MM.1S (cell line): ENCODE data around the gene BET1.

ENCODE experiments used
- DNase-seq: peaks from one replicate; pipeline ENCODE4 v3.0.0-alpha.2; 2015
- H2AFZ ChIP-seq: fragments of 300-600 bp; sonication (generic); 2 replicates; pipeline ENCODE4 v1.6.0; 2016; ENCODE audit warnings: antibody characterized with exemption, low read length
- H3F3A ChIP-seq: fragments of 300-600 bp; sonication (generic); 2 replicates; pipeline ENCODE4 v1.6.1; 2016; ENCODE audit warnings: mild to moderate bottlenecking, antibody characterized with exemption, low read length, moderate library complexity, mixed read lengths; ENCODE audit not compliant: insufficient read depth
- H3K27ac ChIP-seq: fragments of 300-600 bp; sonication (generic); 2 replicates; pipeline ENCODE4 v1.5.1; 2016; ENCODE audit warnings: mild to moderate bottlenecking, low read length
- H3K27me3 ChIP-seq: fragments of 300-600 bp; sonication (generic); replicated peaks from 2 replicates; pipeline ENCODE4 v1.6.0; 2016; ENCODE audit warnings: low read length; ENCODE audit not compliant: insufficient read depth
- H3K36me3 ChIP-seq: fragments of 300-600 bp; sonication (generic); replicated peaks from 2 replicates; pipeline ENCODE4 v1.6.1; 2016; ENCODE audit warnings: mild to moderate bottlenecking, low read length, mixed read lengths; ENCODE audit not compliant: insufficient read depth
- H3K4me1 ChIP-seq: fragments of 300-600 bp; sonication (generic); 2 replicates; pipeline ENCODE4 v1.6.1; 2016; ENCODE audit warnings: low read length, mixed read lengths
- H3K4me2 ChIP-seq: fragments of 300-600 bp; sonication (generic); 2 replicates; pipeline ENCODE4 v1.6.0; 2016; ENCODE audit warnings: low read depth, low read length
- H3K4me3 ChIP-seq: fragments of 300-600 bp; sonication (generic); 2 replicates; pipeline ENCODE4 v1.5.1; 2016; ENCODE audit warnings: low read length, mixed read lengths
- H3K79me2 ChIP-seq: fragments of 300-600 bp; sonication (generic); 2 replicates; pipeline ENCODE4 v1.6.1; 2016; ENCODE audit warnings: mixed run types, low read length, mixed read lengths
- H3K9ac ChIP-seq: fragments of 300-600 bp; sonication (generic); 2 replicates; pipeline ENCODE4 v1.6.1; 2016; ENCODE audit warnings: low read length, mixed read lengths
- H3K9me2 ChIP-seq: fragments of 300-600 bp; sonication (generic); replicated peaks from 2 replicates; pipeline ENCODE4 v1.6.1; 2016; ENCODE audit warnings: mild to moderate bottlenecking, low read length, mixed read lengths; ENCODE audit not compliant: insufficient read depth
- H3K9me3 ChIP-seq: fragments of 300-600 bp; sonication (generic); replicated peaks from 2 replicates; pipeline ENCODE4 v1.6.1; 2016; ENCODE audit warnings: mild to moderate bottlenecking, low read length, mixed read lengths; ENCODE audit not compliant: insufficient read depth
- H4K20me1 ChIP-seq: fragments of 300-600 bp; sonication (generic); 2 replicates; pipeline ENCODE4 v1.6.1; 2016; ENCODE audit warnings: mild to moderate bottlenecking, low read length, moderate library complexity, mixed read lengths; ENCODE audit not compliant: insufficient read depth
- CTCF ChIP-seq: fragments of 300-600 bp; sonication (generic); IDR thresholded peaks from 2 replicates; pipeline ENCODE4 v1.5.1; 2016; ENCODE audit warnings: antibody characterized with exemption, low read length, mixed read lengths
- EZH2 ChIP-seq: fragments of 300-600 bp; sonication (generic); optimal IDR thresholded peaks from 2 replicates; pipeline ENCODE3; 2017; ENCODE audit warnings: low read depth, mild to moderate bottlenecking, antibody characterized with exemption, low read length, mixed read lengths
- EZH2phosphoT487 ChIP-seq: fragments of 300-600 bp; sonication (generic); IDR thresholded peaks from 2 replicates; pipeline ENCODE4 v1.6.1; 2018; ENCODE audit warnings: antibody characterized with exemption, low read length

The BET1 gene

DNA sequence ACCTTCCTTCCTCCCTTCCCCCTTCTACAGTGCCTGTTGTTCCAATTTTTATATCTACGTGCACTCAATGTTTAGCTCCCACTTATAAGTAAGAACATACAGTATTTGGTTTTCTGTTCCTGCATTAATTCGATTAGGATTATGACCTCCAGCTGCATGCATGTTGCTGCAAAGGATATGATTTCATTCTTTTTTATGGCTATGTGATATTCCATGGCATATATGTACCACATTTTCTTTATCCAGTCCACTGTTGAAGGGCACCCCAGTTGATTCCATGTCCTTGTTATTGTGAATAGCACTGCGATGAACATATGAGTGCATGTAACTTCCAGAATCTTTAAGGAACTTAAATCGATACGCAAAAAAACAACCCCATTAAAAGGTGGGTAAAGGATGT, 39.9 kb downstream of the BET1 start:
- no peak overlapping the region for H3K4me2 ChIP-seq
- peaks cover 8% of the 10 kb centered on the region; the same call in 1 of the 2 replicates for H3F3A ChIP-seq
- TF ChIP-seq EZH2phosphoT487 = no peak
- no peak for DNase-seq
- H3K9me3 ChIP-seq = no peaks in the 10 kb centered on the region
- no peaks in the 10 kb centered on the region for H3K36me3 ChIP-seq
- H3K9me2 ChIP-seq = no peaks in the 10 kb centered on the region
- H2AFZ ChIP-seq = no peak overlapping the region
- no peak overlapping the region for H3K9ac ChIP-seq
- no peaks in the 10 kb centered on the region for H3K79me2 ChIP-seq
- no peaks in the 10 kb centered on the region for H3K27me3 ChIP-seq
- no peak overlapping the region for H3K27ac ChIP-seq
- no peak overlapping the region for H3K4me3 ChIP-seq
- H4K20me1 ChIP-seq = no peaks in the 10 kb centered on the region
- H3K4me1 ChIP-seq = peaks cover 18% of the 10 kb centered on the region

DNA sequence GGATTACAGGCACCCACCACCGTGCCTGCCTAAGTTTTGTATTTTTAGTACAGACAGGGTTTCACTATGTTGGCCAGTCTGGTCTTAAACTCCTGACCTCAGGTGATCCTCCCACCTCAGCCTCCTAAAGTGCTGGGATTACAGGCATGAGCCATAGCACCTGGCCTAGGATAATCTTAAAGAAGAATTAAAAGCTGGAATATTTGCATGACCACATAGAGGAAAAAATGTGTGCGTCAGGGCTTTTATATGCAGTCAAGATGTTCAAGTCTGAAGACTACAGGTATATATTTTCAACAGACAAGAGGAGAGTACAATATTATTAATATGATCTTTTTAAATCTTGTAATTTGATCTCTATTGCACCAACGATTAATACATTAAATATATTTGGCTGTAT, 43.2 kb downstream of the BET1 start:
- Histone ChIP-seq H3K4me2 (no peak overlapping the region), H3K9me2 (no peaks in the 10 kb centered on the region), H3K4me3 (no peak overlapping the region), H3F3A (peaks cover 14% of the 10 kb centered on the region), H3K79me2 (no peaks in the 10 kb centered on the region), H2AFZ (no peak overlapping the region), H3K27ac (no peak overlapping the region), H3K27me3 (no peaks in the 10 kb centered on the region), H4K20me1 (no peaks in the 10 kb centered on the region), H3K9me3 (no peaks in the 10 kb centered on the region), H3K4me1 (peaks cover 38% of the 10 kb centered on the region), H3K9ac (no peak overlapping the region), H3K36me3 (no peaks in the 10 kb centered on the region)
- DNase-seq = no peak
- TF ChIP-seq EZH2phosphoT487 (no peak), CTCF (no peak), EZH2 (no peak)

DNA sequence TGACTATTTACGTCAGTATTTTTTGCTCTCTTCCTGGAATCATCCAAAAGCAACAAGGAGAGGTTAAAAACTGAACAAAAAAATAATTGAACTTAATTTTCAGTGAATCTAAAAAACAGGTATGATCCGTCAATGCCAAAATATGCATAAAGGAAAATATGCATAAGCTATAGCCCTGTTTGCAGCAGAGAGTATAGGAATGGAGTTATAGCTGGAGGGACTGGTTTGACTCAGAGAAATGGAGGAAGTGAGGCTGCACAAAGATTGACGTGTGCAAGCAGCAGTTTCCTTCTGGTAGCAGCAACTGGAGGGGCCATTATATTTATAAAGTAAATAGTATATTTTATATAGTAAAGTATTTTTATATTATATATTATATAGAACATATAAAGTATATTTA, 45.5 kb downstream of the BET1 start:
- Histone ChIP-seq H3K27me3 (no peaks in the 10 kb centered on the region), H3K9ac (no peak overlapping the region), H3K36me3 (no peaks in the 10 kb centered on the region), H3F3A (peaks cover 14% of the 10 kb centered on the region), H3K4me3 (no peak overlapping the region), H2AFZ (no peak overlapping the region), H3K27ac (no peak overlapping the region), H3K9me2 (no peaks in the 10 kb centered on the region), H4K20me1 (no peaks in the 10 kb centered on the region), H3K4me2 (peak overlapping the region; percentile 43; the same call in 1 of the 2 replicates), H3K4me1 (peaks cover 38% of the 10 kb centered on the region), H3K79me2 (no peaks in the 10 kb centered on the region), H3K9me3 (no peaks in the 10 kb centered on the region)
- no peak for DNase-seq
- TF ChIP-seq EZH2 (no peak), EZH2phosphoT487 (no peak), CTCF (no peak)

- no peak for DNase-seq
- Histone ChIP-seq H3F3A (peaks cover 14% of the 10 kb centered on the region), H3K27ac (no peak overlapping the region), H3K9me2 (no peaks in the 10 kb centered on the region), H3K4me3 (no peak overlapping the region; the same call in 1 of the 2 replicates), H3K79me2 (no peaks in the 10 kb centered on the region), H2AFZ (no peak overlapping the region), H3K4me2 (peak overlapping the region; percentile 43), H4K20me1 (no peaks in the 10 kb centered on the region), H3K9ac (no peak overlapping the region), H3K9me3 (no peaks in the 10 kb centered on the region), H3K36me3 (no peaks in the 10 kb centered on the region), H3K4me1 (peaks cover 36% of the 10 kb centered on the region), H3K27me3 (no peaks in the 10 kb centered on the region)
- TF ChIP-seq EZH2 = no peak
- TF ChIP-seq EZH2phosphoT487 = no peak
- TF ChIP-seq CTCF = no peak
Measured at GRCh38 chr7:93958216-93958615, 45.9 kb downstream of the BET1 start.
